ENCODE data around the gene PYDC1. TPM values are rescaled to one million over a fixed set of nuclear protein-coding genes. Genes with fewer than 3 reads are reported as not detected.

PYDC1 gene
- polyA plus RNA-seq, result 0.19 TPM
- long read RNA-seq, donor 1, partial matches to known transcripts, result 0 of 1 reads
- long read RNA-seq, donor 1, other reads (novel, unspliced or antisense), result 0 of 1 reads
- long read RNA-seq, donor 2, result 0 reads
- long read RNA-seq, donor 3, result 0 reads
- long read RNA-seq, donor 4, result 0 reads
- long read RNA-seq, donor 5, result 0 reads
- long read RNA-seq, donor 6, result 0 reads
- long read RNA-seq, donor 7, result 0 reads
- long read RNA-seq, donor 8, result 0 reads
- long read RNA-seq, donor 9, result 0 reads
- long read RNA-seq, donor 10, partial matches to known transcripts, result 0 of 2 reads
- long read RNA-seq, donor 10, other reads (novel, unspliced or antisense), result 0 of 2 reads
- long read RNA-seq, donor 11, partial matches to known transcripts, result 0 of 1 reads
- long read RNA-seq, donor 11, other reads (novel, unspliced or antisense), result 0 of 1 reads

GRCh38 chr16:31216422-31217135, at the start of gene PYDC1:
PYDC1 (minus strand) TSS chr16:31217135; CDS start chr16:31217028, 107 bp downstream.
- no peaks in the 10 kb centered on the region for H3K36me3 ChIP-seq (ENCODE audit: control insufficient read depth, insufficient read depth, low read length)
- peaks cover 25% of the 10 kb centered on the region for H3K4me1 ChIP-seq (ENCODE audit: control insufficient read depth, insufficient read depth, low read length)
- peaks cover 51% of the 10 kb centered on the region for H3K27me3 ChIP-seq (ENCODE audit: control insufficient read depth, insufficient read depth, low read length)
- peaks cover 8% of the 10 kb centered on the region for H3K9me3 ChIP-seq (ENCODE audit: control insufficient read depth, low read depth, low read length)
- H3K27ac ChIP-seq (ENCODE audit: low read length), result no peak within 1 kb of the TSS
- no CpG with 5 or more reads among the region's 52 CpGs for WGBS (ENCODE audit: insufficient coverage, low lambda C conversion rate)
- peak within 1 kb of the TSS; percentile 5 for H3K4me3 ChIP-seq (ENCODE audit: low read length)
- DNase-seq, result peak in 1 of 2 donors; percentile 43

GRCh38 chr16:31265329-31266245, 48.7 kb upstream of the PYDC1 start:
- H3K27ac ChIP-seq (ENCODE audit: low read length), result no peak overlapping the region

GRCh38 chr16:31262084-31262483, 45.1 kb upstream of the PYDC1 start:
- DNase-seq, result no peak
- Histone ChIP-seq H3K27me3 (ENCODE audit: control insufficient read depth, insufficient read depth, low read length) (no peaks in the 10 kb centered on the region), H3K4me3 (ENCODE audit: low read length) (no peak overlapping the region), H3K36me3 (ENCODE audit: control insufficient read depth, insufficient read depth, low read length) (no peaks in the 10 kb centered on the region), H3K9me3 (ENCODE audit: control insufficient read depth, low read depth, low read length) (no peaks in the 10 kb centered on the region), H3K27ac (ENCODE audit: low read length) (no peak overlapping the region), H3K4me1 (ENCODE audit: control insufficient read depth, insufficient read depth, low read length) (no peaks in the 10 kb centered on the region)
- WGBS (ENCODE audit: insufficient coverage, low lambda C conversion rate), result 100% methylated on average over 1 of the region's 3 CpGs

More at GRCh38 chr16:31265329-31266245, 48.7 kb upstream of the PYDC1 start:
- H3K9me3 ChIP-seq (ENCODE audit: control insufficient read depth, low read depth, low read length), result no peaks in the 10 kb centered on the region
- H3K4me1 ChIP-seq (ENCODE audit: control insufficient read depth, insufficient read depth, low read length), result no peaks in the 10 kb centered on the region
- H3K36me3 ChIP-seq (ENCODE audit: control insufficient read depth, insufficient read depth, low read length), result no peaks in the 10 kb centered on the region
- H3K27me3 ChIP-seq (ENCODE audit: control insufficient read depth, insufficient read depth, low read length), result no peaks in the 10 kb centered on the region
- H3K4me3 ChIP-seq (ENCODE audit: low read length), result no peak overlapping the region
- no CpG with 5 or more reads among the region's 20 CpGs for WGBS (ENCODE audit: insufficient coverage, low lambda C conversion rate)
- peak; percentile 16 to 21 for DNase-seq

- Histone ChIP-seq H3K27me3 (ENCODE audit: control insufficient read depth, insufficient read depth, low read length) (no peaks in the 10 kb centered on the region), H3K9me3 (ENCODE audit: control insufficient read depth, low read depth, low read length) (no peaks in the 10 kb centered on the region), H3K27ac (ENCODE audit: low read length) (no peak overlapping the region), H3K36me3 (ENCODE audit: control insufficient read depth, insufficient read depth, low read length) (no peaks in the 10 kb centered on the region), H3K4me1 (ENCODE audit: control insufficient read depth, insufficient read depth, low read length) (no peaks in the 10 kb centered on the region), H3K4me3 (ENCODE audit: low read length) (no peak overlapping the region)
- 90% methylated on average over 2 of the region's 14 CpGs for WGBS (ENCODE audit: insufficient coverage, low lambda C conversion rate)
- no peak for DNase-seq
Measured at GRCh38 chr16:31260136-31260931, 43.4 kb upstream of the PYDC1 start.

- Histone ChIP-seq H3K27ac (ENCODE audit: low read length) (no peak overlapping the region), H3K36me3 (ENCODE audit: control insufficient read depth, insufficient read depth, low read length) (no peaks in the 10 kb centered on the region), H3K27me3 (ENCODE audit: control insufficient read depth, insufficient read depth, low read length) (no peaks in the 10 kb centered on the region), H3K4me1 (ENCODE audit: control insufficient read depth, insufficient read depth, low read length) (peaks cover 1% of the 10 kb centered on the region), H3K4me3 (ENCODE audit: low read length) (no peak overlapping the region), H3K9me3 (ENCODE audit: control insufficient read depth, low read depth, low read length) (no peaks in the 10 kb centered on the region)
- no peak for DNase-seq
- WGBS (ENCODE audit: insufficient coverage, low lambda C conversion rate), result no CpG with 5 or more reads among the region's 4 CpGs
Measured at GRCh38 chr16:31258366-31258765, 41.4 kb upstream of the PYDC1 start.

- no peak overlapping the region for H3K4me3 ChIP-seq (ENCODE audit: low read length)
Measured at GRCh38 chr16:31256466-31256865, 39.5 kb upstream of the PYDC1 start.

GRCh38 chr16:31253642-31254045, 36.7 kb upstream of the PYDC1 start:
- H3K4me3 ChIP-seq (ENCODE audit: low read length), result no peak overlapping the region
- no peaks in the 10 kb centered on the region for H3K36me3 ChIP-seq (ENCODE audit: control insufficient read depth, insufficient read depth, low read length)
- peaks cover 6% of the 10 kb centered on the region for H3K4me1 ChIP-seq (ENCODE audit: control insufficient read depth, insufficient read depth, low read length)
- WGBS (ENCODE audit: insufficient coverage, low lambda C conversion rate), result 5% methylated on average over 3 of the region's 5 CpGs
- peak; percentile 85 to 91 for DNase-seq
- H3K27ac ChIP-seq (ENCODE audit: low read length), result peak overlapping the region; percentile 48
- no peaks in the 10 kb centered on the region for H3K27me3 ChIP-seq (ENCODE audit: control insufficient read depth, insufficient read depth, low read length)
- H3K9me3 ChIP-seq (ENCODE audit: control insufficient read depth, low read depth, low read length), result no peaks in the 10 kb centered on the region

More at GRCh38 chr16:31256466-31256865, 39.5 kb upstream of the PYDC1 start:
- no peak for DNase-seq
- no peaks in the 10 kb centered on the region for H3K9me3 ChIP-seq (ENCODE audit: control insufficient read depth, low read depth, low read length)
- H3K27me3 ChIP-seq (ENCODE audit: control insufficient read depth, insufficient read depth, low read length), result no peaks in the 10 kb centered on the region
- WGBS (ENCODE audit: insufficient coverage, low lambda C conversion rate), result no CpG with 5 or more reads among the region's 8 CpGs
- no peak overlapping the region for H3K27ac ChIP-seq (ENCODE audit: low read length)
- H3K36me3 ChIP-seq (ENCODE audit: control insufficient read depth, insufficient read depth, low read length), result no peaks in the 10 kb centered on the region
- peaks cover 6% of the 10 kb centered on the region for H3K4me1 ChIP-seq (ENCODE audit: control insufficient read depth, insufficient read depth, low read length)

- peaks cover 6% of the 10 kb centered on the region for H3K4me1 ChIP-seq (ENCODE audit: control insufficient read depth, insufficient read depth, low read length)
- no peaks in the 10 kb centered on the region for H3K9me3 ChIP-seq (ENCODE audit: control insufficient read depth, low read depth, low read length)
- H3K4me3 ChIP-seq (ENCODE audit: low read length), result no peak overlapping the region
- DNase-seq, result no peak
- H3K36me3 ChIP-seq (ENCODE audit: control insufficient read depth, insufficient read depth, low read length), result no peaks in the 10 kb centered on the region
- no peak overlapping the region for H3K27ac ChIP-seq (ENCODE audit: low read length)
- no CpG with 5 or more reads among the region's 5 CpGs for WGBS (ENCODE audit: insufficient coverage, low lambda C conversion rate)
- H3K27me3 ChIP-seq (ENCODE audit: control insufficient read depth, insufficient read depth, low read length), result no peaks in the 10 kb centered on the region
Measured at GRCh38 chr16:31251435-31251834, 34.5 kb upstream of the PYDC1 start.

GRCh38 chr16:31250782-31251384, 33.9 kb upstream of the PYDC1 start:
- no peaks in the 10 kb centered on the region for H3K36me3 ChIP-seq (ENCODE audit: control insufficient read depth, insufficient read depth, low read length)
- no peak overlapping the region for H3K4me3 ChIP-seq (ENCODE audit: low read length)
- H3K9me3 ChIP-seq (ENCODE audit: control insufficient read depth, low read depth, low read length), result no peaks in the 10 kb centered on the region
- no peak for DNase-seq
- 83% methylated on average over 2 of the region's 7 CpGs for WGBS (ENCODE audit: insufficient coverage, low lambda C conversion rate)
- H3K4me1 ChIP-seq (ENCODE audit: control insufficient read depth, insufficient read depth, low read length), result peaks cover 6% of the 10 kb centered on the region
- H3K27me3 ChIP-seq (ENCODE audit: control insufficient read depth, insufficient read depth, low read length), result no peaks in the 10 kb centered on the region
- H3K27ac ChIP-seq (ENCODE audit: low read length), result no peak overlapping the region

Data from large intestine (tissue), 12 donors.